Loucy (cell line): Measurements from ENCODE around the gene LMX1B.

Experiments
- H2AFZ ChIP-seq: fragments of 200-600 bp; sonication (generic); 2 replicates; pipeline ENCODE4 v1.6.0; 2016; ENCODE audit warnings: antibody characterized with exemption, mild to moderate bottlenecking, low read length, moderate library complexity
- H3F3A ChIP-seq: fragments of 200-600 bp; 2 replicates; pipeline ENCODE4 v1.6.0; 2016; ENCODE audit warnings: antibody characterized with exemption, low read depth, mild to moderate bottlenecking
- H3K27me3 ChIP-seq: fragments of 200-600 bp; sonication (generic); 2 replicates; pipeline ENCODE4 v1.6.1; 2014; ENCODE audit warnings: low read length, mild to moderate bottlenecking; ENCODE audit not compliant: insufficient read depth, poor library complexity, severe bottlenecking
- H3K36me3 ChIP-seq: fragments of 200-600 bp; sonication (generic); 2 replicates; pipeline ENCODE4 v1.6.1; 2016; ENCODE audit warnings: low read length; ENCODE audit not compliant: insufficient read depth
- H3K4me1 ChIP-seq: fragments of 200-600 bp; sonication (generic); 2 replicates; pipeline ENCODE4 v1.5.1; 2014; ENCODE audit warnings: low read length, mild to moderate bottlenecking; ENCODE audit not compliant: insufficient read depth, poor library complexity, severe bottlenecking
- H3K4me2 ChIP-seq: fragments of 200-600 bp; sonication (generic); 2 replicates; pipeline ENCODE4 v1.6.0; 2014; ENCODE audit warnings: antibody characterized with exemption, low read length, low read depth, mild to moderate bottlenecking; ENCODE audit not compliant: poor library complexity, severe bottlenecking
- H3K4me3 ChIP-seq: fragments of 200-600 bp; sonication (generic); 2 replicates; pipeline ENCODE4 v1.5.1; 2014; ENCODE audit warnings: low read length, mild to moderate bottlenecking, mixed read lengths; ENCODE audit not compliant: poor library complexity, severe bottlenecking
- H3K79me2 ChIP-seq: fragments of 200-600 bp; sonication (generic); 2 replicates; pipeline ENCODE4 v1.6.1; 2014; ENCODE audit warnings: low read length; ENCODE audit not compliant: insufficient read depth
- H3K9ac ChIP-seq: fragments of 200-600 bp; sonication (generic); 2 replicates; pipeline ENCODE4 v1.6.0; 2014; ENCODE audit warnings: mild to moderate bottlenecking, low read depth, low read length, moderate library complexity; ENCODE audit not compliant: poor library complexity, severe bottlenecking
- H3K9me2 ChIP-seq: fragments of 200-600 bp; sonication (generic); replicated peaks from 2 replicates; pipeline ENCODE4 v1.6.1; 2016; ENCODE audit warnings: low read depth, low read length, mixed read lengths
- H3K9me3 ChIP-seq: fragments of 200-600 bp; sonication (generic); 2 replicates; pipeline ENCODE4 v1.6.1; 2014; ENCODE audit warnings: mild to moderate bottlenecking, antibody characterized with exemption, low read length, low read depth; ENCODE audit not compliant: insufficient read depth
- H4K20me1 ChIP-seq: fragments of 200-600 bp; sonication (generic); 2 replicates; pipeline ENCODE4 v1.6.0; 2014; ENCODE audit warnings: antibody characterized with exemption, low read length, mild to moderate bottlenecking; ENCODE audit not compliant: insufficient read depth, poor library complexity, severe bottlenecking
- EZH2phosphoT487 ChIP-seq: fragments of 200-600 bp; IDR thresholded peaks from 2 replicates; pipeline ENCODE4 v1.6.1; 2018; ENCODE audit warnings: antibody characterized with exemption, mild to moderate bottlenecking, moderate library complexity, borderline replicate concordance
- TF ChIP-seq, protein P1 (sequence below): fragments of 200-600 bp; sonication (generic); conservative IDR thresholded peaks from 2 replicates; pipeline ENCODE4 v1.5.1; 2014; ENCODE audit warnings: mild to moderate bottlenecking, antibody characterized with exemption, low read length

The LMX1B gene

DNA sequence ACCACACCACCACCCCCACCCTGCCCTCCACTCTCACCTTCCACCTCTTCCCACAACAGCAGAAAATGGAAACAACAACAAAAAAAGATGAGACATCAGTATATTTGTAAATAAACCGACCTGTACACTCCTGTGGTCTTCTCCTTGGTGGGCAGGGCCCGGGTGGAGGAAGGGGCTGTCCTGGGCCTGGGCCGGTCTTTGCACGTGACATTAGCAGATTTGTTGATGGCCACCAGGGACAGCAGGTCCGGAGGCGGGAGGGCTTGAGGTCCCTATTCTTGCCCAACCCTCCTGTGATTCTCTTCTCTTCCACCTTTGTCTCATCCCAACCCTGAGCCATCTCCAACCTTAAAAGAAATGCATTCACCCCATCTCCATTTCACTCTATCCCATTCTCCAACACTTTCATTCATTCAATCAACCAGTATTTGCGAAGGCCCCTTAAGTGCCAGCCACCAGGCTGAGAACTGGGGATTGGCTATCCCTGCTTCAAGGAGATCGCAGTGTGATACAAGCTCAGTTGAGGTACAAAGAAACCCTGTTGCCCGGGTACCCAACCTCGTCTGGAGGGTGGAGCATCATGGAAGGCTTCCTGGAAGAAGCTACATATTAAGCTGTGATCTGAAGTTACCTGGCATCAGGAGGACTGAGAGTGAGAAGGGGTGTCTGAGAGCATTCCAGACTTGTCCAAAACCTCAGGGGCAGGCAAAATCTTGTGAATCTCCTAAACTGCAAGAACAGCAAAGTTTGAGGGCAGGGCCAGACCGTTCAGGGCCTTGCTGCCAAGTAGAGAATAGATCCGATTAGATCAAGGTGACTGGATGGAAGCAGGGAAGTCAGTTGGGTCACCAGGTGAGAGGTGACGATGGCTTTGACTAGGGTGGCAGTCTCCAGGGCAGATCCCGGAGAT, 87.4 kb downstream of the LMX1B start:
- Histone ChIP-seq H3K4me1 (peaks cover 15% of the 10 kb centered on the region), H3K9ac (no peak overlapping the region), H2AFZ (no peak overlapping the region), H3K4me3 (no peak overlapping the region), H3K36me3 (no peaks in the 10 kb centered on the region), H3K9me3 (no peaks in the 10 kb centered on the region), H3K79me2 (no peaks in the 10 kb centered on the region), H3K4me2 (no peak overlapping the region), H4K20me1 (no peaks in the 10 kb centered on the region), H3F3A (no peaks in the 10 kb centered on the region), H3K9me2 (no peaks in the 10 kb centered on the region), H3K27me3 (no peaks in the 10 kb centered on the region)
- TF ChIP-seq EZH2phosphoT487: no peak
- TF ChIP-seq, protein P1, sequence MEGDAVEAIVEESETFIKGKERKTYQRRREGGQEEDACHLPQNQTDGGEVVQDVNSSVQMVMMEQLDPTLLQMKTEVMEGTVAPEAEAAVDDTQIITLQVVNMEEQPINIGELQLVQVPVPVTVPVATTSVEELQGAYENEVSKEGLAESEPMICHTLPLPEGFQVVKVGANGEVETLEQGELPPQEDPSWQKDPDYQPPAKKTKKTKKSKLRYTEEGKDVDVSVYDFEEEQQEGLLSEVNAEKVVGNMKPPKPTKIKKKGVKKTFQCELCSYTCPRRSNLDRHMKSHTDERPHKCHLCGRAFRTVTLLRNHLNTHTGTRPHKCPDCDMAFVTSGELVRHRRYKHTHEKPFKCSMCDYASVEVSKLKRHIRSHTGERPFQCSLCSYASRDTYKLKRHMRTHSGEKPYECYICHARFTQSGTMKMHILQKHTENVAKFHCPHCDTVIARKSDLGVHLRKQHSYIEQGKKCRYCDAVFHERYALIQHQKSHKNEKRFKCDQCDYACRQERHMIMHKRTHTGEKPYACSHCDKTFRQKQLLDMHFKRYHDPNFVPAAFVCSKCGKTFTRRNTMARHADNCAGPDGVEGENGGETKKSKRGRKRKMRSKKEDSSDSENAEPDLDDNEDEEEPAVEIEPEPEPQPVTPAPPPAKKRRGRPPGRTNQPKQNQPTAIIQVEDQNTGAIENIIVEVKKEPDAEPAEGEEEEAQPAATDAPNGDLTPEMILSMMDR: no peak

DNA sequence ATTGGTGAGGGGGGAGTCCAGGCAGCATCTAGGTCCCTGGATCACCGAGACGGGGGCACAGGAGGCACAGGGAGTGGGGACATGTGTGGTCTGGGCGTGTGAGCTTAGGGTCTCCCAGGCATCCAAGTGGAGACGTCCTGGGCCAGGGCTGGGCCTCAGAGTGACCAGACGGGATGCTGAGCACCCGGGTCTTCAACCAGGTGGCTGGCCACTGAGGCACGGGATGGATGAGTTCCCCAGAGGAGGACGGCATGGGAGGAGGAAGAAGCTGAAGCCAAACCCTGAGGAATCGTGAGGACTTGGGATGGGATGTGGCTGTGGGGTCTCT, 88.0 kb downstream of the LMX1B start:
- H3K4me3 ChIP-seq: no peak overlapping the region
- no peaks in the 10 kb centered on the region for H3K9me2 ChIP-seq
- peaks cover 15% of the 10 kb centered on the region for H3K4me1 ChIP-seq
- no peaks in the 10 kb centered on the region for H3F3A ChIP-seq
- H2AFZ ChIP-seq: no peak overlapping the region
- H3K27me3 ChIP-seq: no peaks in the 10 kb centered on the region
- H4K20me1 ChIP-seq: no peaks in the 10 kb centered on the region
- H3K79me2 ChIP-seq: no peaks in the 10 kb centered on the region
- no peak for TF ChIP-seq EZH2phosphoT487
- TF ChIP-seq, protein P1: no peak
- no peaks in the 10 kb centered on the region for H3K9me3 ChIP-seq
- H3K36me3 ChIP-seq: no peaks in the 10 kb centered on the region
- no peak overlapping the region for H3K4me2 ChIP-seq
- H3K9ac ChIP-seq: no peak overlapping the region

DNA sequence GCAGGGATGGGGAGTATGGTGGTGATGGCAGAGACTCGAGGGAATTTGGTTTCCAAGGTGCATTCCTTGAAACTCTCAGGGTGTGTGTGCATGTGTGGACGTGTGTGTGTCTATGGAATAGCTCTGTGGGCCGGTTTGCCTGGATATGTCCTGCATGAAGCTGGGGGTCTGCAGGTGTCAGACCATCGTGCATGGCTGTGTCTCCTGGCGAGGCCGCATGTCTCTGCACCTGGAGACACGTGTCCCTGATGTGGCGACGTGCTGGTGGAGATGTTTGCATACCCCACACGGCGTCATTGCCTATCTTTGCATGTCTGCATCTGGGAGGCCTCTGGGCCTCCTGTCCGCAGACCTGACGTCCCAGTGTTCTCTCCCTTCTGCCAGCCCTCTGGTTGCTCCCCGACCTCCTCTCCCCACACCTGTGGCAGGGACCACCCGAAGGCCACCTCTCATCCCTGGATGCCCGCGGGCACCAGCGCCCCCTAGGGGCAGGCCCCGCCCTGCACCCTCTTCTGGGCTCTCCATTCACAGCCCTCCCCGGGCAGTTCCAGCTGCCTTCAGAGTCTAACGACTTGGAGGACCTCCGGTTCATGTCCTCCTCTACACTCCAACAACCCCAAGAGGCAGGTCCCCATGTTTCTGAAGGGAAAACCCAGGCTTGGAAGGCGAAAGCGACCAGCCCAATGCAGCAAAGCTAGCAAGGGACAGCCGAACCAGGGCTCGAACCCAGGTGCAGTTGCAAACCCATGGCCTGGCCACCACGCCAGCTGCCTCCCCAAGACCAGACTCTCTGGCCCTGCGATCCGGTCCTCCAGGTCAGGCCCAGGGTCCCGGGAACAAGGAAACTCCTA, 88.6 kb downstream of the LMX1B start:
- Histone ChIP-seq H3K9me2 (no peaks in the 10 kb centered on the region), H3K27me3 (no peaks in the 10 kb centered on the region), H3K36me3 (no peaks in the 10 kb centered on the region), H2AFZ (no peak overlapping the region), H3K9me3 (no peaks in the 10 kb centered on the region), H3K9ac (no peak overlapping the region), H3K4me3 (no peak overlapping the region), H3K4me1 (peaks cover 15% of the 10 kb centered on the region), H4K20me1 (no peaks in the 10 kb centered on the region), H3F3A (no peaks in the 10 kb centered on the region), H3K4me2 (no peak overlapping the region), H3K79me2 (no peaks in the 10 kb centered on the region)
- TF ChIP-seq EZH2phosphoT487: no peak
- TF ChIP-seq, protein P1: peak; percentile 96
